GM21390 (cell line): ENCODE data around the gene MYO18B.

Experiments used
- ATAC-seq: cut with Tn5 transposase; IDR thresholded peaks from one replicate; pipeline ENCODE4 v1.9.1; 2021; ENCODE audit not compliant: unreplicated experiment

The MYO18B gene

GRCh38 chr22:25844601-25845000, 102.6 kb downstream of the MYO18B start:
- ATAC-seq: no peak

GRCh38 chr22:25845985-25846745, 104.2 kb downstream of the MYO18B start:
- no peak for ATAC-seq

GRCh38 chr22:25847451-25847850, 105.5 kb downstream of the MYO18B start:
- no peak for ATAC-seq

- ATAC-seq: no peak
Measured at GRCh38 chr22:25848954-25849353, 107.0 kb downstream of the MYO18B start.

- no peak for ATAC-seq
Measured at GRCh38 chr22:25849522-25849921, 107.5 kb downstream of the MYO18B start.

GRCh38 chr22:25852223-25852622, 110.2 kb downstream of the MYO18B start:
- ATAC-seq: no peak

GRCh38 chr22:25853078-25853477, 111.1 kb downstream of the MYO18B start:
- ATAC-seq: no peak

GRCh38 chr22:25853501-25854284, 111.7 kb downstream of the MYO18B start:
- ATAC-seq: no peak

GRCh38 chr22:25869771-25870170, 127.8 kb downstream of the MYO18B start:
- ATAC-seq: no peak

- ATAC-seq: no peak
Measured at GRCh38 chr22:25874327-25874726, 132.3 kb downstream of the MYO18B start.

- no peak for ATAC-seq
Measured at GRCh38 chr22:25875461-25875860, 133.5 kb downstream of the MYO18B start.

- no peak for ATAC-seq
Measured at GRCh38 chr22:25876871-25877270, 134.9 kb downstream of the MYO18B start.

GRCh38 chr22:25878933-25879332, 136.9 kb downstream of the MYO18B start:
- ATAC-seq: no peak

- ATAC-seq: no peak
Measured at GRCh38 chr22:25880524-25880923, 138.5 kb downstream of the MYO18B start.

- ATAC-seq: no peak
Measured at GRCh38 chr22:25881210-25881755, 139.3 kb downstream of the MYO18B start.

GRCh38 chr22:25882360-25882759, 140.4 kb downstream of the MYO18B start:
- ATAC-seq: no peak

- no peak for ATAC-seq
Measured at GRCh38 chr22:25883482-25884033, 141.6 kb downstream of the MYO18B start.

GRCh38 chr22:25884121-25884520, 142.1 kb downstream of the MYO18B start:
- ATAC-seq: no peak

- ATAC-seq: no peak
Measured at GRCh38 chr22:25888399-25889054, 146.5 kb downstream of the MYO18B start.

- ATAC-seq: no peak
Measured at GRCh38 chr22:25890651-25891050, 148.7 kb downstream of the MYO18B start.

GRCh38 chr22:25892678-25893077, 150.7 kb downstream of the MYO18B start:
- ATAC-seq: no peak
